ENCODE results near the gene HIVEP1. TPM values are rescaled to one million over a fixed set of nuclear protein-coding genes. Genes with fewer than 3 reads are reported as not detected.

The HIVEP1 gene
- total RNA-seq: 9.4 and 12.8 TPM in 2 replicates

DNA sequence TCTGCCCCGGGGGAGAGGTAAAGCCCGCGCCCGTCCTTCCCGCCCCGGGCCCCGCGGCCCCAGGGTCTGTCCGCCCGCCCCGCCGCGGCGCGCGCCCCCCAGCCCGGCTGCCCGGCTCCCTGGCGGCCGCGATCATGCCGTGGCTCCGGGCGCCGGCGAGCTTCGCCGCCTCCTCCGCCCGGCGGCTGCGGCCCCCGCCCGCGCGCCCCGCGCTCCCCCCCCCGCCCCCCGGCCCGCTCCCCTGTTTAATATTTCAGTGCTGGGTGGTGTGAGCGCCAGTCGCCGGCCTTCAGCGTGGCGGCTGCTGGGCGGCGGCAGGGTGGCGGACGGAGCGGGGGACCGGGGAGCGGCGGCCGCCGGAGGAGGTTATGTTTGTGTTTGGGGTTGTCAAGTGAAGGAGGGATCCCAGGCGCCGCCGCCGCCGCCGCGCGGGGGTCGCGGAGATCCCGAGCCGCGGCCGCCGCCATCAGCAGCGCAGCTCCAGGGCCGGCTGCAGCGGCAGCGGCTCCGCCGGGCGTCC is at the start of gene HIVEP1:
HIVEP1 (plus strand) TSS at position 275 of the 520 bp plus-strand sequence. CDS start 3,317 bp downstream, outside the sequence.

Other genes with a start within 250 kb of the HIVEP1 start
- 3.1 TPM in 1 of 2 replicates, not detected in the other for gene ADTRP, start 233.5 kb upstream of the HIVEP1 start, total RNA-seq